NK-92 (cell line): ENCODE results near the gene PTK6.

ENCODE experiments used
- DNase-seq: peaks from one replicate; lab custom pipeline; 2025; ENCODE audit not compliant: unreplicated experiment; lab: John Stamatoyannopoulos, UW

Gene PTK6

DNA sequence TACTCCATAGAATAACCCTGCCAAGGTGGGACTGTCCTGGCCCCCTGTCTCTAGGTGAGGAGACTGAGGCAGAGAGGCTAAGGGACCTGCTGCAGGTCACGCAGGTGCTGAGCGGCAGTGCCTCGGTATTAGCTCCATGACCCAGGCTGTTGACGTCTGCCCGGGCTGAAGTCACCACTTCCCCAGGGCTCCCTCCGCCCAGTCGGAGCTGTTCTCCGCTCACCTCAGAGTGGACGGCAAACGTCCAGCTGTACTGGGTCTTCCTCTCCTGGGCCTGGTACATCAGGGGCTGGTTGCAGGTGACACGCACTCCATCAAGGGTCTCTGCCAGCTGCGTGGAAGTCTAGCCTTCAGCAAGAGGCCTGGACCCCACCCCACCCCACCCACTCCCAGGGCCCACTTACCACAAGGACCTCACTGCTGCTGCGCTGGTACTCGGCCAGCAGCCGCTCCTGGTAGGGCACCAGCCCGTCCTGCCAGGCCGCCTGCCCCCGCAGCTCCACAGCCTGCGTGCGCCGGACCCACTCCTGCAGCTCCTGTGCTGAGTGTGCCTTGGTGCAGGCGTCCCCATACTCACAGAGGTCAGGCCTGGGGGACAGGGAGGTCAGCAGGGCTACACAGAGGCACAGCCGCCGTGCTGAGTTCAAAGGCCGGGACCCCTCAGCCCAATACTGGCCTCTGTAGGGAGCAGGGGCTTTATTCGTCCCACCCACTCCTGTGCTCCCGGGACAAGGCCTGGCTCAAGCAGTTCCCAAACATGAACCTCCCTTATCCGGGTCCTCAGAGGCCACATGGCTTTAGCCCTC is 33.3 kb upstream of the PTK6 start:
- no peak for DNase-seq

DNA sequence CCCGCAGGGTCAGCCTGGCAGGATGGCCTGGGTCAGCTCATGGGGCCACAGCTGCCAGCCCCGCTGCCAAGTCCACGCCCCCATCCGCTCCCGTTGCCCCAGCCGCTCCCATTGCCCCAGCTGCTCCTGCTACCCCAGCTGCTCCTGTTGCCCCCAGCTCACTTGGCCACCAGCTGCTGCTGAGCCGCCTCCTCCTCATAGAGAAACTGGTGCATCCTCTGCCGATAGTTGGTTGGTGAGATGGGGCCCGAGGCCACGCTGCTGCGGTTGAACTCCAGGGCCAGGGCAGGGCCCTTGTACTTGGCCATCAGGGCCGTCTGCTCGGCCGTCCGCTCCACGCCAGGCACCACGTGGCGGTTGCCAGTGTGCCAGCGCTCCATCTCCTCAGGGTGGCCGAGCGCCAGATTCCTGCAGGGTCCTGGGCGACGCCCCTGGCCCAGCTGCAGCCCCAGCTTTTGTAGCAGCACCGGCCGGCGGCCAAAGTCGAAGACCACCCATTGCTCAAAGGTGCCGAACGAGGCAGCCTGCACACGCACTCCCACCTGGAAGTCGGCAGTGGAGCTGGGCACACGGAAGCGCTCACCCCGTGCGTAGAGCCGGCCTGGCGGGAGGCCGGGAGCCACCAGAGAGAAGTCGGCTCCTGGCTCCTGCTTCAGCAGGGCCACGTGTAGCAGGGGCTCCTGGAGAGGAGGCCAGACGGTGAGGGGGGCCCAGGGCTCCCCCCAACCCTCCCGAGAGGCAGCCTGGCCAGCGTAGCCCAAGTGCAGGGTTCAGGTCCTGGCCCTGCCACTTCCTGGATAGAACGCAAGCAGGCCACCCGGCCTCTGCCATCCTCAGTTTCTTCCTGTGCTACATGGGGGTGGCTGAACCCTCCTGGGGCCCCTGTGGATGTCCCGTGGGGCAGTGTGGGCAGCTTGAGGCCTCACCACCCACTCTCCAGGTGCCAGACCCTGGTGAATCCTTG is 32.1 kb upstream of the PTK6 start:
- no peak for DNase-seq

DNA sequence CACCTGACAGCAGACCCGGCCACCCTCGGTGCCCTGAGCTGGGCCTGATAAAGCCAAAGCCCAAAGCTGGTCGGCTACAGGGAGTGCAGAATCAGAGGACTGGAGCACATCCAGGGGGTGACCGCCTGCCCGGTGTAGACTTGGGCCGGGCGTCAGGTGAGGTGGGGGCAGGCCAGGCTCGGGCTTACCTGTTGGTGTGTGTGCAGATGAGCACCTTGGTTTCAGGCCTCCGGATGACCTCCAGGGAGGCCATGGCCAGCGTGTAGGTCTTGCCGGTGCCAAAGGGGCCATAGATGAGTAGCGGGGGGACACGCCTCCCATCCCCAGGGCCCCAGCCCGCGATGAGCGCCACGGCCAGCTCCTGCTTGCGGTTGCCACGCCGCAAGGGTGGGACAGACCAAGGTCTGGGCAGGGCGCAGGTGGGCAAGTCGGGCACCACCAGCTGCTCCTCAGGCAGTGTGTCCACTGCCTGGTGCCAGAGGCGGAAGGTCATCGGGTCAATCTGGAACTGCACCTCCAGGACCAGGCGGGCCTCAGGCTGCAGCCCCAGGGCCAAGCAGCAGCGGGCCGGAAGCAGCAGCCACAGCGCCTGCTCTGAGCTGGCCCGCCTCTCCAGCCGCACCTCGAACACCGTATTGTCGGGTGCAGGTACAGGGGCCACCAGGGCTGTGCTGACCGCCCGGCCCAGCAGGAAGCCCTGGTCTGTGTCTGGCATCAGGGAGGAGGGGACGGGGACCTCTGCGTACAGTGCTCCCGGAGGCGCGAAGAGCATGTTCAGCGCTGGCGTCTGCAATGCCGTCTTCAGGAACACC is 31.2 kb upstream of the PTK6 start:
- DNase-seq = no peak

GRCh38 chr20:63567386-63568169 is 30.4 kb upstream of the PTK6 start:
- DNase-seq = no peak

GRCh38 chr20:63567136-63567385 is 29.9 kb upstream of the PTK6 start:
- no peak for DNase-seq

DNA sequence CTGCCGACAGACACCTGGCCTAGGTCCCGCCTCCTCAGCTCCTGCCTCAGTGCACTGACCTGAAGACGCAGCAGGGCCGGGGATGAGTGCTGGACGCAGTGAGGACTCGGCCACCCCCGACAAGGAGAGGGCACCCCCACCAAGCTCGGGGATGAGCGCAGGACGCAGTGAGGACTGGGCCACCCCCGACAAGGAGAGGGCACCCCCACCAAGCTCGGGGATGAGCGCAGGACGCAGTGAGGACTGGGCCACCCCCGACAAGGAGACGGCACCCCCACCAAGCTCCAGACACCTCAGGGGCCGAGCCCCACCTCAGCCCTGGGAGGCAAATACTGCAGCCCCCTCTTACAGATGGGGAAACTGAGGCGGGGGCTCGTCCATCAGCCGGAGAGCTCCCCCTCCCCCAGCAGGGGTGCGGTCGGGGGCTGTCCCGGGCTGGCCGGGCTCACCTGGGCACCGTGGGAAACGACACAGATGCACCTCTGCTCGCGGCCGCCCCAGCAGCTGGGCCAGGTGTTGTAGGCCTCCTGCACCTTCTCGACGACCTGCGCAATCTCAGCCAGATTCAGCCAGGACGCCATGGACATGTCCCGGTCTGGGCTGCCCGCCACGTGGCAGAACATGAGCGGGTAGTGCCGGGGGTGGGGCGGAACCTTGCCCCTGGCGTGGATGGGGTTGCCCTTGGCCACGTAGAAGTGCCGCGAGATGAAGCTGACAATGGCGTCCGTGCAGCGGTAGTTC is 29.4 kb upstream of the PTK6 start:
- no peak for DNase-seq

DNA sequence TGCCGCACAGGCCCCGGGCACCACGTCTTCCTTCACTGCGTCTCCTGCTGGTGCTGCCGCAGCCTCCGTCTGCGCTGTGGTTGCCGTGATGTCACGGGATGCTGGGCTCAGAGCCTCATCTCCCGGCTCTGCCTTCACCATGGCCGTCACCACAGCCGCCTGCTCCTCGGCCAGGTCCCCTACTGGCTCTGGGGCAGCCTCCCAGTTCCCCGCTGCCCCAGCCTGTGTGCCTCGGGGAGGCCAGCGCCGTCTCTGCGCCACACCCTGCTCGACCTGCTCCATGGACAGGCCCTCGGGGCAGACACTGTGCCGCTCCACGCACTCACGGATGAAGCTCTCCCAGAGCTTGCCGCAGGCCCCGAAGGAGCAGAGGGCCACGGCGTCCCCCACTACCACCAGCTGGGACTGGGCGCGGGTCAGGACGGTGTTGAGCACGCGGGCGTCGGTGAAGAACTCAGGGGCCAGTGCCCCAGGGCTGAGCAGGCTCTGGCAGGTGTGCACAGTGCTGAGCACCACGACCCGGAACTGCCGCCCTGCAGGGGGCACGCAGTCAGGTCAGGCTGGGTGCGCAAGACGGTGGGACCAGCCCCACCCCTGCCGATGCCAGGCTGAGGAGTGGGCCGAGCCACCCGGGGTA is 28.6 kb upstream of the PTK6 start:
- DNase-seq = no peak

GRCh38 chr20:63565021-63565698 is 28.0 kb upstream of the PTK6 start:
- DNase-seq = no peak

GRCh38 chr20:63564036-63564810 is 27.0 kb upstream of the PTK6 start:
- no peak for DNase-seq

- DNase-seq = no peak
These were observed 26.2 kb upstream of the PTK6 start for GRCh38 chr20:63563225-63563935.

- DNase-seq = no peak
These were observed 25.5 kb upstream of the PTK6 start for GRCh38 chr20:63562461-63563224.

DNA sequence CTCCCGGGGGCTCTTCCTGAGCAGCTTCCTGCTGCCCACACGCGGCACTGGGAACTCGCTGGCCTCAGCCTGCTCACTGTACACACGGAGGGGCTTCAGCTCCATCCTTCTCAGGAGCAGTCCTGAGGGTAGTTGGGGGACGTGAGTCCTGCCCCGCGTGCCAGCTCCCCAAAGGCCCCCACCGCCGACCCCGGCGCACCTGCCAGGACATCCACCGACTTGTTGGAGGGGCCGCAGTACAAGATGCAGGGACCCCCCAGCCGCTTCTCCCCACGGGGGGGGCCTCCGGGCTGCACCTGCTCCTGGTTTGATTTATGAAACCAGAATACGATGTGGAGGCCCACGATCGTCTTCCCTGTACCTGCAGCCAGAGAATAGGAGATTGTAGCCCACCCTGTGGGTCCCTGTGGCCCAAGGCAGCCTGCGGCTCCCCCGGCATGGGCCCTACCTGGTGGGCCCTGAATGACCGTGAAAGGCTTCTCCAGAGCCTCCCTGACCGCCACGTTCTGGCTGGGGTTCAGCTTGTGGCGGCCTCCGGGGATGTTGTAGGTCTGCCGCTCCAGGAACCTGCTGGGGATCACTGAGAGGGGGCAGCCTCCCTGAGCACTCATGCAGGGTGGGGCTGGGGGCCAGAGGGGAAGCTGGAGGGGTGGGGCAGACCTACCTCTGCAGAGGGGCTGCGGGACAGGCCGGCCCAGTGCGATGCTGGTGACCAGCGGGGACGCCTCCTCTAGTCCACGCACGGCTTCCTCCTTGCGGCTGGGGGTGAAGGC is 24.6 kb upstream of the PTK6 start:
- no peak for DNase-seq

DNA sequence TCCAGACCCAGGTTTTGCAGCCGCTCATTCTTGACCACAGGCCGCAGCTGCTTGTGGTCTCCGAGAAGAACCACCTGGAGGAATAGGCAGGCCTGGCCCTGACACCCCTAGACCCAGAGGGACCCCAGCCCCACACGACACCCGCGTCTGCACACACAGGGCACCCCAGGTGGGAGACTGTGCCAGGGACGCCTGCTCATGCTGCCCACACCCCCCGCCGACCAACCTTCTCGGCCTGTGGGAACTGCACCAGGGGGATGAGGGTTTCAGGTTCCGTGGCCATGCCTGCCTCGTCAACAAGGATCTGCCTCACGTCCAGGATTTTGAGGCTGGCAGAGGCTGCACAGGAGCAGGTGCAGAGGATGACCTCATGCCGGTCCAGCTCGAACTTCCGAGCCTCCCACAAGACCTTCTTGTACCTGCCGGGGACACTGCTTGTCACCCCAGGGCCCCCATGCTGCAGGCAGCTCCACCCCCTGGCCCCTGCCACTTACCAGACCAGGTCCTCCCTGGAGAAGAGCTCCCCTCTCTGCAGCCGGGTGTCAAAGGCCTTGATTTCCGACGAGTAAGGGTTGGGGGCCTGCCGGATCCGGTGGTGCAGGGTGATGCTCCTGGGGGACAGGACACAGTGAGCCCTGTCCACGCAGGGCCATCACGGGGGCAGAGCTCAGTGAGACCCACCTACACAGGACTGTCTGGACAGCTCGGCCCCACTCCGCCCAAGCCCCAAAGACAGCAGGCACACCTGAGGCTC is 23.9 kb upstream of the PTK6 start:
- DNase-seq = no peak

- no peak for DNase-seq
These were observed 23.2 kb upstream of the PTK6 start for GRCh38 chr20:63560333-63560805.
